ENCODE data around the gene HBG2. TPM values are rescaled to one million over a fixed set of nuclear protein-coding genes. Genes with fewer than 3 reads are reported as not detected.

The HBG2 gene
- total and polyA plus RNA-seq, 9 of the 15 experiments (the other 6 are each of a cell fraction or from before 2014, with no cell fraction given), result 1,626 to 58,619 (median 10,515) TPM

DNA sequence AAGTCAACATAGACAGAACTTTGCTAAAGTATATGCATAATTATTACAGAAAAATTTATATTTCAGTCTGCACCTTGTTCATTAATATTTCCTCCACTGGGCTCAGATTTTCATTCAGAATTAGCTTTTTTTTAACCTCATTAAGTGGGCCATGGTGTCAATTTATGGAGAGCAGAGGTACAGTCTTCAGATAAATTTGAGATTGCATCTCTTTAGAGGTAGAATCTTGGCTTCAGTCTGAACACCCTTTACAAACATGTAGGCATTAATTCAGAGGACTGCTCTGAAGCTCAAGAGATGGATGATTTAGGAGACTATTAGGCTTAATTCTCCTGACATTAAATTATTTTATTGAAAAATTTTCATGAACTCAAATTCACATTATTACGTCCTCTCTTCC lies 24.3 kb downstream of the HBG2 start (continued):
- no peak for TF ChIP-seq STAT5A (IDR thresholded peaks at IDR 0.05; ENCODE audit: borderline replicate concordance, low read length)
- TF ChIP-seq CREM (IDR thresholded peaks at IDR 0.05; ENCODE audit: low read depth), result no peak
- no peak for TF ChIP-seq ZNF175 (CRISPR knock-in tag; IDR thresholded peaks at IDR 0.05; ENCODE audit: low read depth)
- TF ChIP-seq CBX3 (IDR thresholded peaks at IDR 0.05; ENCODE audit: borderline replicate concordance in 1 of 2, low read length in 2 of 2), result no peak
- TF ChIP-seq SIN3B (IDR thresholded peaks at IDR 0.05; ENCODE audit: low read depth), result no peak
- TF ChIP-seq ZNF165 (CRISPR knock-in tag; IDR thresholded peaks at IDR 0.05; ENCODE audit: borderline replicate concordance), result no peak
- TF ChIP-seq SMARCA5 (IDR thresholded peaks at IDR 0.05), result no peak
- no peak for TF ChIP-seq SRF (CRISPR knock-in tag; IDR thresholded peaks at IDR 0.05)

GRCh38 chr11:5229796-5230195 lies 24.8 kb downstream of the HBG2 start:
- H3K4me2 ChIP-seq (ENCODE audit: insufficient read depth, low read length), result no peak overlapping the region
- no peaks in the 10 kb centered on the region for H3K9me3 ChIP-seq (replicated peaks; ENCODE audit: control insufficient read depth, insufficient read depth, low read depth, low read length)
- TF ChIP-seq GATAD2B (IDR thresholded peaks at IDR 0.05; ENCODE audit: borderline replicate concordance) (no peak), CREBBP (IDR thresholded peaks at IDR 0.05; ENCODE audit: low read depth, low read length) (no peak), NBN (IDR thresholded peaks at IDR 0.05; ENCODE audit: low read depth) (no peak), MLLT1 (IDR thresholded peaks at IDR 0.05) (no peak), SRSF3 (IDR thresholded peaks at IDR 0.05; ENCODE audit: insufficient read depth, low read length) (no peak), ZBTB11 (CRISPR knock-in tag; IDR thresholded peaks at IDR 0.05) (no peak), ZNF444 (CRISPR knock-in tag; IDR thresholded peaks at IDR 0.05) (no peak)
- H3K4me1 ChIP-seq (replicated peaks in 1 of 2; ENCODE audit: control insufficient read depth in 2 of 2, insufficient read depth in 2 of 2, low read length in 2 of 2), result peaks cover 16 to 29% of the 10 kb centered on the region in 2 experiments
- no peak overlapping the region for H2AFZ ChIP-seq (ENCODE audit: low read depth, low read length)
- no peaks in the 10 kb centered on the region for H3K79me2 ChIP-seq (ENCODE audit: control insufficient read depth, insufficient read depth, low read length)
- intact Hi-C loops (cut with micrococcal nuclease), result no loop called here
- H3K27me3 ChIP-seq (ENCODE audit: control insufficient read depth in 2 of 2, insufficient read depth in 2 of 2, low read length in 2 of 2), result no peaks in the 10 kb centered on the region
- in situ Hi-C loops (cut with MboI), result no loop called here
- ATAC-seq (no peak), DNase-seq (ENCODE audit: extremely low read depth in 1 of 4, low spot score in 3 of 4) (no peak), FAIRE-seq (no peak)
- no peaks in the 10 kb centered on the region for H3K9me1 ChIP-seq (ENCODE audit: control insufficient read depth, insufficient read depth, low read length)
- POLR2A ChIA-PET, result interaction anchor here (1.0 to 1.6 kb wide), 3 partner anchors 9 to 19 kb away, joined by 3 to 5 read pairs (median 4); no protein-coding TSS in a partner anchor
- no peak overlapping the region for H3K4me3 ChIP-seq
- no TSS peak for BruUV-seq (replicated peaks)
- H3K27ac ChIP-seq (ENCODE audit: extremely low read depth, low read depth, low read length), result no peak overlapping the region
- 57% methylated on average over 2 of the region's 2 CpGs for whole genome bisulfite sequencing (ENCODE audit: insufficient coverage, low coverage, missing lambda C conversion rate)
- CTCF ChIA-PET (ENCODE audit: low intra/inter-chr PET ratio), result no interaction called here
- no peak overlapping the region for H3K9ac ChIP-seq (ENCODE audit: insufficient read depth in 1 of 2, low read depth in 2 of 2, low read length in 2 of 2)
- no peaks in the 10 kb centered on the region for H4K20me1 ChIP-seq (replicated peaks; ENCODE audit: control insufficient read depth, insufficient read depth, low read length)
- no peaks in the 10 kb centered on the region for H3K36me3 ChIP-seq (ENCODE audit: control insufficient read depth, insufficient read depth, low read length)
